H1 (cell line): ENCODE results near the gene FIZ1. TPM values are rescaled to one million over a fixed set of nuclear protein-coding genes. Genes with fewer than 3 reads are reported as not detected.
A peak's percentile ranks its signal among the peaks of the same experiment; 100 is the strongest.

ENCODE experiments used
- BACH1 ChIP-seq: IDR thresholded peaks from 2 replicates; pipeline ENCODE4 v1.6.1; 2012; ENCODE audit warnings: low read length, improper control_type of control experiment
- CBX5 ChIP-seq: fragments of 300-800, 300-1000 bp; sonication (generic); IDR thresholded peaks from 2 replicates; pipeline ENCODE4 v1.7.1; 2016; ENCODE audit warnings: antibody characterized with exemption, low read length, low read depth
- HDAC6 ChIP-seq: IDR thresholded peaks from one replicate; pipeline ENCODE4 v1.7.1; 2012; ENCODE audit warnings: low read depth, mild to moderate bottlenecking, inconsistent platforms, low read length, moderate library complexity
- POLR2AphosphoS5 ChIP-seq: IDR thresholded peaks from 2 replicates; pipeline ENCODE4 v1.6.1; 2011; ENCODE audit warnings: low read depth, low read length
- USF2 ChIP-seq: IDR thresholded peaks from 2 replicates; pipeline ENCODE4 v1.6.1; 2011; ENCODE audit warnings: low read length, improper control_type of control experiment
- polyA plus RNA-seq, 7 experiments: library from polyadenylated mRNA; depleted of rRNA in 3 of 7; stranded (reverse) in 5 of 7; unstranded in 2 of 7; fragments of >200 nt in 5 of 7; fragments of 200-250 nt in 2 of 7; gene quantifications; 1 replicate in 5 of 7; 2 replicates in 1 of 7; 4 replicates in 1 of 7; pipeline versions ENCODE4 v1.2.1 to v1.2.3, GENCODE V29; 2011 to 2013; ENCODE audit warnings: missing spikeins in 2 of 7, mixed read lengths in 2 of 7
- total RNA-seq: library from RNA; stranded (reverse); fragmentation: NEBNext Ultra II Directional; extraction: Animal tissue kit (Norgen Biotek cat#: 25700); gene quantifications from 2 replicates; pipeline ENCODE4 v1.2.1, GENCODE V29; 2021

FIZ1 gene
- total and polyA plus RNA-seq, 2 of the 8 experiments (the other 6 are each of a cell fraction or from before 2014, with no cell fraction given), result 9.1 to 18.5 TPM

GRCh38 chr19:55605207-55605636, 5.9 kb upstream of the FIZ1 start (continued):
- TF ChIP-seq POLR2AphosphoS5, result peak; percentile 20; the same call in 1 of the 2 replicates
- no peak for TF ChIP-seq BACH1
- no peak for TF ChIP-seq HDAC6
- TF ChIP-seq CBX5, result no peak
- TF ChIP-seq USF2, result no peak; the same call in 1 of the 2 replicates
